H1 (cell line): ENCODE measurements around the gene ACKR1. TPM values are rescaled to one million over a fixed set of nuclear protein-coding genes. Genes with fewer than 3 reads are reported as not detected.

Source experiments
- CTCF ChIA-PET: fragments of 300-600 bp; sonication (Branson Sonifier 250); formaldehyde crosslinking; loops from one replicate; lab custom pipeline; 2021; ENCODE audit not compliant: partially characterized antibody; lab: Charles Lee
- POLR2A ChIA-PET: fragments of 300-600 bp; sonication (Branson Sonifier 250); formaldehyde crosslinking; loops from one replicate; lab custom pipeline; 2021; ENCODE audit warnings: inconsistent platforms; ENCODE audit not compliant: partially characterized antibody; lab: Charles Lee
- DNase-seq, 2 experiments: peaks; one replicate each; pipeline versions ENCODE4 v3.0.0 to v3.0.0-alpha.2; 2010 to 2022; ENCODE audit warnings: low spot score in 2 of 2, low read depth in 1 of 2, mixed read lengths in 1 of 2
- FAIRE-seq: peaks from 2 replicates; lab custom pipeline; 2011; peaks lifted over from hg19 to GRCh38; lab: Jason Lieb, UNC
- H2AFZ ChIP-seq: 2 replicates; pipeline ENCODE4 v1.8.1; 2012; ENCODE audit warnings: low read length, inconsistent platforms
- H2AK5ac ChIP-seq: 2 replicates; pipeline ENCODE4 v1.6.1; 2013; ENCODE audit warnings: low read depth, low read length
- H2BK120ac ChIP-seq: replicated peaks from 2 replicates; pipeline ENCODE3; 2013; ENCODE audit warnings: low read depth, low read length, inconsistent platforms
- H2BK12ac ChIP-seq: 2 replicates; pipeline ENCODE4 v1.6.1; 2013; ENCODE audit warnings: low read depth, low read length
- H2BK15ac ChIP-seq: 2 replicates; pipeline ENCODE4 v1.6.1; 2013; ENCODE audit warnings: low read length
- H2BK20ac ChIP-seq: 2 replicates; pipeline ENCODE4 v1.6.1; 2013; ENCODE audit warnings: low read length
- H2BK5ac ChIP-seq: 2 replicates; pipeline ENCODE4 v1.6.1; 2013; ENCODE audit warnings: low read depth, low read length
- H3K14ac ChIP-seq: 2 replicates; pipeline ENCODE4 v1.6.1; 2013; ENCODE audit warnings: inconsistent platforms; ENCODE audit not compliant: insufficient read length
- H3K18ac ChIP-seq: 2 replicates; pipeline ENCODE4 v1.6.1; 2013; ENCODE audit warnings: low read length; ENCODE audit errors: extremely low read depth
- H3K23ac ChIP-seq: 2 replicates; pipeline ENCODE4 v1.6.1; 2013; ENCODE audit warnings: inconsistent platforms; ENCODE audit not compliant: insufficient read length
- H3K23me2 ChIP-seq: 2 replicates; pipeline ENCODE4 v1.6.1; 2013; ENCODE audit warnings: low read depth, low read length
- H3K27ac ChIP-seq: 2 replicates; pipeline ENCODE4 v1.6.1; 2011; ENCODE audit warnings: low read depth, low read length, inconsistent platforms
- H3K27me3 ChIP-seq, 4 experiments: replicated peaks in 1 of 4; 1 replicate in 1 of 4; 2 replicates in 3 of 4; pipeline versions ENCODE4 v1.6.1 to v1.8.1; 2011 to 2013; ENCODE audit warnings: low read length in 3 of 4, mild to moderate bottlenecking in 3 of 4, inconsistent platforms in 2 of 4, mixed read lengths in 2 of 4, moderate library complexity in 1 of 4; ENCODE audit not compliant: control insufficient read depth in 3 of 4, insufficient read depth in 3 of 4; ENCODE audit errors: extremely low read depth in 1 of 4
- H3K36me3 ChIP-seq, 4 experiments: 2 replicates each; pipeline versions ENCODE4 v1.6.1 to v1.8.1; 2011 to 2013; ENCODE audit warnings: mild to moderate bottlenecking in 4 of 4, low read length in 3 of 4, moderate library complexity in 2 of 4, control low read depth in 1 of 4, inconsistent platforms in 1 of 4; ENCODE audit not compliant: insufficient read depth in 4 of 4, control insufficient read depth in 2 of 4
- H3K4ac ChIP-seq: replicated peaks from 2 replicates; pipeline ENCODE3; 2013; ENCODE audit warnings: low read length, low read depth, mixed read lengths, inconsistent platforms; ENCODE audit not compliant: insufficient read length
- H3K4me1 ChIP-seq, 4 experiments: replicated peaks in 1 of 4; 1 replicate in 1 of 4; 2 replicates in 3 of 4; pipeline versions ENCODE4 v1.6.1 to v1.8.1; 2011 to 2013; ENCODE audit warnings: low read length in 3 of 4, inconsistent platforms in 2 of 4, mixed read lengths in 1 of 4; ENCODE audit not compliant: insufficient read depth in 4 of 4, control insufficient read depth in 3 of 4
- H3K4me2 ChIP-seq, 2 experiments: 2 replicates each; pipeline versions ENCODE4 v1.6.1 to v1.8.1; 2011 to 2013; ENCODE audit warnings: low read depth in 2 of 2, low read length in 2 of 2, control low read depth in 1 of 2, inconsistent platforms in 1 of 2, mild to moderate bottlenecking in 1 of 2; ENCODE audit not compliant: insufficient read depth in 1 of 2
- H3K4me3 ChIP-seq, 4 experiments: fragments of 200-600, 300-600 bp in 1 of 4; sonication (generic), shearing (Covaris generic), sonication (Bioruptor Twin) in 1 of 4; 2 replicates each; pipeline versions ENCODE4 v1.5.1 to v1.8.1; 2011 to 2016; ENCODE audit warnings: low read length in 4 of 4, low read depth in 3 of 4, control low read depth in 2 of 4, inconsistent platforms in 2 of 4, mild to moderate bottlenecking in 2 of 4, mixed read lengths in 1 of 4, moderate library complexity in 1 of 4; ENCODE audit not compliant: insufficient read depth in 2 of 4; ENCODE audit errors: extremely low read depth in 1 of 4
- H3K56ac ChIP-seq: replicated peaks from 2 replicates; pipeline ENCODE3; 2013; ENCODE audit warnings: low read depth, mild to moderate bottlenecking, mixed read lengths, low read length, inconsistent platforms; ENCODE audit not compliant: insufficient read length
- H3K79me1 ChIP-seq: 2 replicates; pipeline ENCODE4 v1.6.1; 2013; ENCODE audit warnings: low read depth, low read length, control low read depth
- H3K79me2 ChIP-seq, 2 experiments: 2 replicates each; pipeline versions ENCODE4 v1.6.1 to v1.8.1; 2012 to 2013; ENCODE audit warnings: low read length in 2 of 2, mild to moderate bottlenecking in 2 of 2, inconsistent platforms in 1 of 2; ENCODE audit not compliant: insufficient read depth in 2 of 2, control insufficient read depth in 1 of 2
- H3K9ac ChIP-seq, 4 experiments: replicated peaks in 1 of 4; 1 replicate in 1 of 4; 2 replicates in 3 of 4; pipeline versions ENCODE4 v1.6.1 to v1.8.1; 2011 to 2013; ENCODE audit warnings: low read depth in 3 of 4, low read length in 3 of 4, control low read depth in 2 of 4, mild to moderate bottlenecking in 2 of 4, moderate library complexity in 2 of 4, inconsistent platforms in 1 of 4; ENCODE audit errors: extremely low read depth in 1 of 4
- H3K9me3 ChIP-seq, 2 experiments: 2 replicates each; pipeline versions ENCODE4 v1.6.1 to v1.8.1; 2012 to 2013; ENCODE audit warnings: mild to moderate bottlenecking in 2 of 2, moderate library complexity in 2 of 2, control low read depth in 1 of 2, inconsistent platforms in 1 of 2, low read depth in 1 of 2, low read length in 1 of 2, mixed read lengths in 1 of 2; ENCODE audit not compliant: insufficient read depth in 2 of 2
- H4K20me1 ChIP-seq, 2 experiments: replicated peaks in 1 of 2; 2 replicates each; pipeline versions ENCODE3 to v1.8.1; 2011 to 2013; ENCODE audit warnings: inconsistent platforms in 2 of 2, low read length in 2 of 2, mild to moderate bottlenecking in 1 of 2; ENCODE audit not compliant: insufficient read depth in 2 of 2, control insufficient read depth in 1 of 2
- H4K5ac ChIP-seq: 2 replicates; pipeline ENCODE4 v1.6.1; 2013; ENCODE audit warnings: low read length, low read depth, mixed read lengths, inconsistent platforms; ENCODE audit not compliant: insufficient read length
- H4K8ac ChIP-seq: 2 replicates; pipeline ENCODE4 v1.8.0; 2013; ENCODE audit warnings: mild to moderate bottlenecking, moderate library complexity, low read length, inconsistent platforms; ENCODE audit not compliant: insufficient read depth; ENCODE audit errors: extremely low read depth
- H4K91ac ChIP-seq: replicated peaks from 2 replicates; pipeline ENCODE3; 2013; ENCODE audit warnings: low read length, mixed read lengths, inconsistent platforms; ENCODE audit not compliant: insufficient read length
- CHD2 ChIP-seq: IDR thresholded peaks from 2 replicates; pipeline ENCODE4 v1.6.1; 2012; ENCODE audit warnings: low read length, improper control_type of control experiment
- EZH2 ChIP-seq: fragments of 200-600 bp; sonication (generic); IDR thresholded peaks from 2 replicates; pipeline ENCODE4 v1.7.1; 2012; ENCODE audit warnings: low read depth, mild to moderate bottlenecking, moderate library complexity, low read length, inconsistent platforms; ENCODE audit not compliant: severe bottlenecking
- HDAC2 ChIP-seq, 2 experiments: fragments of 300-600 bp in 1 of 2; sonication (generic) in 1 of 2; IDR thresholded peaks; 2 replicates each; pipeline ENCODE4 v1.6.1; 2011 to 2012; ENCODE audit warnings: low read depth in 2 of 2, low read length in 2 of 2, mild to moderate bottlenecking in 2 of 2, moderate library complexity in 2 of 2, borderline replicate concordance in 1 of 2, inconsistent platforms in 1 of 2
- NANOG ChIP-seq: IDR thresholded peaks from 2 replicates; pipeline ENCODE4 v1.6.1; 2011; ENCODE audit warnings: low read length, low read depth, mild to moderate bottlenecking, inconsistent platforms; ENCODE audit not compliant: insufficient read depth, poor library complexity, severe bottlenecking
- POLR2AphosphoS5 ChIP-seq: IDR thresholded peaks from 2 replicates; pipeline ENCODE4 v1.6.1; 2011; ENCODE audit warnings: low read depth, low read length
- RBBP5 ChIP-seq: IDR thresholded peaks from 2 replicates; pipeline ENCODE4 v1.7.1; 2012; ENCODE audit warnings: low read depth, mild to moderate bottlenecking, inconsistent platforms, low read length, moderate library complexity, borderline replicate concordance
- SIN3A ChIP-seq, 2 experiments: IDR thresholded peaks in 1 of 2; conservative IDR thresholded peaks in 1 of 2; 2 replicates each; pipeline ENCODE4 v1.6.1; 2011 to 2012; ENCODE audit warnings: low read length in 2 of 2, improper control_type of control experiment in 1 of 2, low read depth in 1 of 2, mild to moderate bottlenecking in 1 of 2
- WGBS, 2 experiments: shearing (Covaris generic) in 1 of 2; methylation state at CpG; one replicate each; pipeline versions ENCODE4 v1.1.6 to v1.1.7; 2013 to 2015; ENCODE audit warnings: low lambda C conversion rate in 2 of 2, mixed read lengths in 2 of 2, inconsistent platforms in 1 of 2, low coverage in 1 of 2, missing lambda C conversion rate in 1 of 2; ENCODE audit not compliant: insufficient replicate concordance in 2 of 2, insufficient coverage in 1 of 2, insufficient read length in 1 of 2; ENCODE audit errors: extremely low coverage in 1 of 2, missing lambda C conversion rate in 1 of 2; 5-methylcytosine and 5-hydroxymethylcytosine counted together
- polyA plus RNA-seq, 7 experiments: library from polyadenylated mRNA; depleted of rRNA in 3 of 7; stranded (reverse) in 5 of 7; unstranded in 2 of 7; fragments of >200 nt in 5 of 7; fragments of 200-250 nt in 2 of 7; gene quantifications; 1 replicate in 5 of 7; 2 replicates in 1 of 7; 4 replicates in 1 of 7; pipeline versions ENCODE4 v1.2.1 to v1.2.3, GENCODE V29; 2011 to 2013; ENCODE audit warnings: missing spikeins in 2 of 7, mixed read lengths in 2 of 7
- total RNA-seq: library from RNA; stranded (reverse); fragmentation: NEBNext Ultra II Directional; extraction: Animal tissue kit (Norgen Biotek cat#: 25700); gene quantifications from 2 replicates; pipeline ENCODE4 v1.2.1, GENCODE V29; 2021
- TF ChIP-seq, protein P1 (sequence below): IDR thresholded peaks from 2 replicates; pipeline ENCODE4 v1.6.1; 2012; ENCODE audit warnings: inconsistent platforms
- TF ChIP-seq, protein P2 (sequence below), 3 experiments: IDR thresholded peaks; 1 replicate in 2 of 3; 2 replicates in 1 of 3; pipeline versions ENCODE4 v1.5.1 to v1.6.1; 2011; ENCODE audit warnings: low read length in 3 of 3, mild to moderate bottlenecking in 3 of 3, inconsistent platforms in 2 of 3, low read depth in 1 of 3, moderate library complexity in 1 of 3; ENCODE audit not compliant: insufficient read depth in 1 of 3; ENCODE audit errors: control extremely low read depth in 1 of 3

Gene ACKR1
- total and polyA plus RNA-seq, 2 of the 8 experiments (the other 6 are each of a cell fraction or from before 2014, with no cell fraction given) = 0.61 to 1.00 TPM

DNA sequence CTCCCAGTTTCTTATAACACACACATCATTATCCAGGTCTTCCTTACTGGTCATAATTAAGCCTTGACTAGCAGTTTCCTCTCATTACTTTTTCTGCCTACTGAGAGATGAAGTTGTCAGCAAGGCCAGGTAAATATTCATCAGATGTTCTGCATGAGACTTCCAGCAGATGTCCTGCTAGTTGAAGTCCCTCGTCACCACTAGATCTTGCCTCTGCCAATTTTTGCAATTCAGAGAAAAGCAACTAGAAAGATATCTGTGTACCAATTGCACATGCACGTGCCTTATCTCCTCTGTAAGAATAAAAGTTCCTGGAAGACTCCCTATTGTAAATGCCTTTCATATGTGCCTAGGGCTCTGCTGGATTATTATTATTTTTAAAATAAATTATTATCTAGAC, 18.3 kb downstream of the ACKR1 start:
- FAIRE-seq = no peak

More for the DNA sequence above, 18.3 kb downstream of the ACKR1 start:
- H2BK12ac ChIP-seq = no peak overlapping the region
- H2BK120ac ChIP-seq = no peak overlapping the region
- no peak overlapping the region for H3K4me2 ChIP-seq
- no peak overlapping the region for H3K18ac ChIP-seq
- H2AK5ac ChIP-seq = no peak overlapping the region
- no peaks in the 10 kb centered on the region for H3K79me2 ChIP-seq
- no peak overlapping the region for H4K5ac ChIP-seq
- H4K20me1 ChIP-seq = no peaks in the 10 kb centered on the region
- H2BK15ac ChIP-seq = no peak overlapping the region
- ChIA-PET POLR2A (no interaction called here), CTCF (interaction anchor here (0.6 to 7.3 kb wide), 3 partner anchors 9 to 26 kb away, joined by 4 to 90 read pairs (median 10); no protein-coding TSS in a partner anchor)
- H3K56ac ChIP-seq = no peak overlapping the region
- no peak overlapping the region for H2BK5ac ChIP-seq
- H3K9me3 ChIP-seq = no peaks in the 10 kb centered on the region
- H3K4ac ChIP-seq = no peak overlapping the region
- WGBS, 2 experiments = 93% methylated on average over 2 of the region's 2 CpGs; no CpG with 5 or more reads in 1 of the 2 experiments
- no peak for DNase-seq
- no peaks in the 10 kb centered on the region for H3K36me3 ChIP-seq
- H2AFZ ChIP-seq = no peak overlapping the region
- H3K14ac ChIP-seq = no peak overlapping the region
- H3K9ac ChIP-seq = no peak overlapping the region
- H3K79me1 ChIP-seq = no peaks in the 10 kb centered on the region
- H3K27me3 ChIP-seq = no peaks in the 10 kb centered on the region
- H3K27ac ChIP-seq = no peak overlapping the region
- no peak overlapping the region for H4K8ac ChIP-seq
- TF ChIP-seq RBBP5 = no peak
- no peak for TF ChIP-seq POLR2AphosphoS5
- TF ChIP-seq EZH2 = no peak
- TF ChIP-seq, protein P1, sequence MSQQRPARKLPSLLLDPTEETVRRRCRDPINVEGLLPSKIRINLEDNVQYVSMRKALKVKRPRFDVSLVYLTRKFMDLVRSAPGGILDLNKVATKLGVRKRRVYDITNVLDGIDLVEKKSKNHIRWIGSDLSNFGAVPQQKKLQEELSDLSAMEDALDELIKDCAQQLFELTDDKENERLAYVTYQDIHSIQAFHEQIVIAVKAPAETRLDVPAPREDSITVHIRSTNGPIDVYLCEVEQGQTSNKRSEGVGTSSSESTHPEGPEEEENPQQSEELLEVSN = no peak
- TF ChIP-seq HDAC2 (IDR thresholded peaks at IDR 0.05; ENCODE audit: borderline replicate concordance in 1 of 2, low read depth in 2 of 2, low read length in 2 of 2) = no peak
- no peak for TF ChIP-seq SIN3A (conservative IDR thresholded peaks at IDR 0.05 in 1 of 2, IDR thresholded peaks at IDR 0.05 in 1 of 2; ENCODE audit: low read depth in 1 of 2, low read length in 2 of 2)
- TF ChIP-seq, protein P2, sequence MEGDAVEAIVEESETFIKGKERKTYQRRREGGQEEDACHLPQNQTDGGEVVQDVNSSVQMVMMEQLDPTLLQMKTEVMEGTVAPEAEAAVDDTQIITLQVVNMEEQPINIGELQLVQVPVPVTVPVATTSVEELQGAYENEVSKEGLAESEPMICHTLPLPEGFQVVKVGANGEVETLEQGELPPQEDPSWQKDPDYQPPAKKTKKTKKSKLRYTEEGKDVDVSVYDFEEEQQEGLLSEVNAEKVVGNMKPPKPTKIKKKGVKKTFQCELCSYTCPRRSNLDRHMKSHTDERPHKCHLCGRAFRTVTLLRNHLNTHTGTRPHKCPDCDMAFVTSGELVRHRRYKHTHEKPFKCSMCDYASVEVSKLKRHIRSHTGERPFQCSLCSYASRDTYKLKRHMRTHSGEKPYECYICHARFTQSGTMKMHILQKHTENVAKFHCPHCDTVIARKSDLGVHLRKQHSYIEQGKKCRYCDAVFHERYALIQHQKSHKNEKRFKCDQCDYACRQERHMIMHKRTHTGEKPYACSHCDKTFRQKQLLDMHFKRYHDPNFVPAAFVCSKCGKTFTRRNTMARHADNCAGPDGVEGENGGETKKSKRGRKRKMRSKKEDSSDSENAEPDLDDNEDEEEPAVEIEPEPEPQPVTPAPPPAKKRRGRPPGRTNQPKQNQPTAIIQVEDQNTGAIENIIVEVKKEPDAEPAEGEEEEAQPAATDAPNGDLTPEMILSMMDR (IDR thresholded peaks at IDR 0.05; ENCODE audit: control extremely low read depth in 1 of 3, insufficient read depth in 1 of 3, low read depth in 1 of 3, low read length in 3 of 3) = no peak
- TF ChIP-seq NANOG = no peak
- no peak for TF ChIP-seq CHD2
- H3K4me3 ChIP-seq = no peak overlapping the region
- H3K23me2 ChIP-seq = no peaks in the 10 kb centered on the region
- peaks cover 6 to 16% (median 7%) of the 10 kb centered on the region in 4 experiments; a peak in 6 of 7 replicates for H3K4me1 ChIP-seq
- no peak overlapping the region for H3K23ac ChIP-seq
- no peak overlapping the region for H2BK20ac ChIP-seq
- H4K91ac ChIP-seq = no peak overlapping the region
